NCI-H345 treated with DMSO at 0.1 percent for 48 hours (cell line): ENCODE results near the gene OR8U1.
"Not testable (repeated sequence)": the region's sequence is repeated elsewhere in the genome, so short reads cannot be mapped to it uniquely, and the experiment has no call there.

ENCODE experiments used
- DNase-seq: peaks from one replicate; lab custom pipeline; 2025; ENCODE audit not compliant: unreplicated experiment; lab: John Stamatoyannopoulos, UW

The OR8U1 gene

DNA sequence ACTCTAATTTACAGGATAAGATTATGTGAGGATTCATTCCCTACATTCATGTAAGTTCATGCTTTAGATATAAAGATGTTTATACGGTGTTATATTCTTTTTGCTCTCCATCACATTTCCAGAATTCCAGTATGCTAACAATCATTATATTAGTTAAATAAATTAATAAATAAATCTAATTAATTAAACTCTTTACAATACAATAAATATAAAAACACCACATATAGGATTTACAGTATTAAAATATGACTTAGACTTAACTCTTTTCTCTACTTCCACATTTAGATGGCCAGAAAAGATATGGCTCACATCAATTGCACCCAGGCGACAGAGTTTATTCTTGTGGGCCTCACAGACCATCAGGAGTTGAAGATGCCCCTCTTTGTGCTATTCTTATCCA is at the start of gene OR8U1:
Gene OR8U1 (plus strand): TSS at position 301 of the 400 bp plus-strand sequence. CDS start 0 bp downstream, at position 301.
- DNase-seq: no peak

GRCh38 chr11:56331861-56332491 is 43.4 kb upstream of the OR8U1 start:
- DNase-seq: no peak

- DNase-seq: no peak
These were observed 42.3 kb upstream of the OR8U1 start for GRCh38 chr11:56333156-56333555.

- DNase-seq: no peak
These were observed 35.1 kb upstream of the OR8U1 start for GRCh38 chr11:56340289-56340688.

DNA sequence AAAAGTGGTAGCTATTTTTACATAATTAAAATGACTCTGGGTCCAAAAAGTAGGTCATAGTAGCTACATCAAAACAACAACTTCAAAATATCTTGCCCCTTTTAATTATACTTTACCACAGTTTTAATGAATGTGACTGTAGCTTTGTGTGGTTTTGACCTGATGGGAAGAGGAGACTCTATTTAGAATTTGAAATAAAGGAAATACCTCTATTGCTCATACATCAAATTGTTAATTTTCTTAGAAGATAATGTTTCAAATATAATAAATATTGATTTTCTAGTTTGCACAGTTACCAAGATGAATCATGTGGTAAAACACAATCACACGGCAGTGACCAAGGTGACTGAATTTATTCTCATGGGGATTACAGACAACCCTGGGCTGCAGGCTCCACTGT is 29.7 kb upstream of the OR8U1 start, which contains the start of gene OR8K1:
Gene OR8K1 (plus strand): TSS at position 301 of the 400 bp plus-strand sequence. CDS start 0 bp downstream, at position 301.
- no peak for DNase-seq

GRCh38 chr11:56353991-56354390 is 21.4 kb upstream of the OR8U1 start, which contains the start of gene OR8J1:
TSS of gene OR8J1 (plus strand) at chr11:56354291. CDS start at chr11:56360247, 5,956 bp downstream.
- DNase-seq: no peak

- DNase-seq: no peak
These were observed 4.7 kb downstream of the OR8U1 start for GRCh38 chr11:56380120-56380519.

DNA sequence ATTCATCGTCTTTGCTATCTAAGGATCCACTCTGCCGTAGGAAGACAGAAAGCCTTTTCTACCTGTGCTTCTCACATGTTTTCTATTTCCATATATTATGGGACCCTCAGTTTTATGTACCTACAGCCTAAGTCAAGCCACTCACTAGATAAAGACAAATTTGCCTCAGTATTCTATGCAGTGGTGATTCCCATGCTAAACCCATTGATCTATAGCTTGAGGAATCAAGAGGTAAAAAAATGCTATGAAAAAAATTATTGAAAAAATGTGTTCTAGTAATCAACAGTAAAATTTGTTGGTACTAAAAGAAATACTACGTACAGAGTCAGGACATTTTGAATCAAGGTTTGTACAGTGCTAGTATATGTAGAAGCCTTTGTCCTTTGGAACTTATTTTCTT is 19.0 kb downstream of the OR8U1 start:
- no peak for DNase-seq

DNA sequence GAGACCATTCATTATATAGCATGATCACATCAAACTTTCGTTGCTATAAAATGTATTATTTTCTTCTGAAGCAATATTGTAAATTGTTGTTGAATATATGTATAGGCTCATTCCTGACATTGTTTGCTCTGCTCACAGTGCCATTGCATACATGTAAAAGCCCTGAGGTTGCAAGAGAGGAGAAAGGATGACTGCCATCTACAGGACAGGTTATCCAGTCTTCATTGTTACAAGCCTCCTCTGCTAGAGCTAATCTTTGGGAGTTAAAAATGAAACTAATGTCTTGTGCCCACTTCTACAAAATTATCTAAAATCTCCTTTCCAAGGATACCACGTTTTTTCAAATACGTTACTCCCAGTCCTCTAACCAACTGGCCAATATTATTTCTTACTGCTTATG is 20.6 kb downstream of the OR8U1 start:
- DNase-seq: no peak

DNA sequence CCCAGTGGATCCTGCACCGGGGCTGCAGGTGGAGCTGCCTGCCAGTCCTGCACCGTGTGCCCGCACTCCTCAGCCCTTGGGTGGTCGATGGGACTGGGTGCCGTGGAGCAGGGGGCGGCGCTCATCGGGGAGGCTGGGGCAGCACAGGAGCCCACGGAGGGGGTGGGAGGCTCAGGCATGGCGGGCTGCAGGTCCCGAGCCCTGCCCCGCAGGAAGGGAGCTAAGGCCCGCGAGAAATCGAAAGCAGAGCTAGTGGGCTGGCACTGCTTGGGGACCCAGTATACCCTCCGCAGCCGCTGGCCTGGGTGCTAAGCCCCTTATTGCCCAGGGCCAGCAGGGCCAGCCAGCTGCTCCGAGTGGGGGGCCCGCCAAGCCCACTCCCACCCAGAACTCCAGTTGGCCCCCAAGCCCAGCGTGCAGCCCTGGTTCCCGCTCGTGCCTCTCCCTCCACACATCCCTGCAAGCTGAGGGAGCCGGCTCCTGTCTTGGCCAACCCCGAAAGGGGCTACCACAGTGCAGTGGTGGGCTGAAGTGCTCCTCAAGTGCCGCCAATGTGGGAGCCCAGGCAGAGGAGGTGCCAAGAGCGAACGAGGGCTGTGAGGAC is 26.5 kb downstream of the OR8U1 start:
- DNase-seq: not testable (repeated sequence)

DNA sequence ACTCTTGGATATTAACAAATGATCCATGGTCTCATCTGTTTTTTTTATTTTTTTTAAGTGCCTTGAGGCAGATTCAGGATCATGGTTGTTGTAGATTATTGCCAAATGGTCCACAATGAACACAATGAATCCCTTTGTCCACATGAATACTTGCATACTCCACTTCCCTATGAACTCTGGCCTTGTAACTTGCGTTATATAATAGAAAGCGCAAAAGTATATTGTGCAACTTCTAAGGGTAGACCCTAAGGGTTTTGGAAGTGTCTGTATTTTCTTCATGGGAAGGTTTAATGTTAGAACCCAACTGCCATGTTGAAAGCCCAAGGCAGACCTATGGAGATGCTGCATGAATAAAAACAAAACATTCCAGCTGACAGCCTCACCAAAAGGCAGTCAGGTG is 29.0 kb downstream of the OR8U1 start:
- no peak for DNase-seq

GRCh38 chr11:56410801-56411200 is 35.4 kb downstream of the OR8U1 start:
- DNase-seq: no peak

DNA sequence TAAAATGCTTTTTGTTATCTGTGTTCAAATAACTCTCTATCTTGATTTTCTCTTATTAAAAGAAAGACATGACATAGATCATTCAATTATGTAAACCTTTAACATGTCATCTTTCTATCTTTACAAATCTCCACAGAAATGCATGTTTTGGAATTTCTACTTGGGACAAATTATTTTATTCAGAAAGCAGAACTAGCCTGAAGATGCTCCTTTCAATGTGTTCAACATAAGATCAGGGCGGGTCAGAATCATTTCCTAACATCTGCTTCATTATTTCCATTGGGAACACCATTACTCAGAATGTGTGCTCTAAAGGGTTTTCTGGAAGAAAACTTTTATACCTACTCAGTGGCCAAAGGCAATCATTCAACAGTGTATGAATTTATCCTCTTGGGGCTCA is 37.0 kb downstream of the OR8U1 start, which contains the start of gene OR5AL1:
Gene OR5AL1 (plus strand): TSS at position 301 of the 400 bp plus-strand sequence.
- no peak for DNase-seq
